HG02970 (cell line): Measurements from ENCODE around the gene DBP.

Experiments used
- ATAC-seq: cut with Tn5 transposase; IDR thresholded peaks from one replicate; pipeline ENCODE4 v1.9.1; 2021; ENCODE audit warnings: mild to moderate bottlenecking, moderate library complexity, moderate number of reproducible peaks; ENCODE audit not compliant: unreplicated experiment, low FRiP score

Gene DBP

DNA sequence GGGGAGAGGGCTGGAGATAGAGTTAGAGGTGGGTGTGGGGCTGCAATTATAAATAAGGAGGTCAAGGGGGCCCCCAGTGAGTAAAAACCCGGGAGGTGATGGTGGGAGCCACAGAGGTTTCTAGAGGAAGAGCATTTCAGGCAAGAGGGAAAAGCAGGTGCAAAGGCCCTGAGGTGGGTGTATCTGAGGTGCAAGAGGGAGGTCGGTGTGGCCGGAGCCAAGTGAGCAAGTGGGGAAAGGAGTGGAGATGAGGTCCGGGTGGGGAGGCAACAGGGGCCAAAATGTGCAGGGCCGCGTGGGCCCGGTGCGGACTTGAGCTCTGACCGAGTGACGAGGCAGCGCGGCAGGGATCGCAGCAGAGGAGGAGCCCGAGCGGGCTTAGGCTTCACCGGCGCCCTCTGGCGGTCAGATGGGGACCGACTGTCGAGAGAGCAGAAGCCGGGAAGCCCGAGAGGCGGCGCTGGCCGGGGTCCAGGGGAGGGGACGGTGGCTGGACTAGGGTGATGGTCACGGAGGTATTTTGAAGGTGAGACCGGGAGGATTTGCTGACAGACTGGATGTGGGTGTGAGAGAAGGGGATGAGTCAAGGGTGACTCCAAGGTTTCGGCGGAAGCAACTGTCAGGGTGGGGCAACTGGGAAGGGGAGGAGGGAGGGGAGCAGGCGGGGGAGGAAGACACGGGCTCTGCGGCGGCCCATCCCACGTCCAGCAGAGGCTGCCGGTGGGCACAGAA is 48.3 kb downstream of the DBP start:
- no peak for ATAC-seq

DNA sequence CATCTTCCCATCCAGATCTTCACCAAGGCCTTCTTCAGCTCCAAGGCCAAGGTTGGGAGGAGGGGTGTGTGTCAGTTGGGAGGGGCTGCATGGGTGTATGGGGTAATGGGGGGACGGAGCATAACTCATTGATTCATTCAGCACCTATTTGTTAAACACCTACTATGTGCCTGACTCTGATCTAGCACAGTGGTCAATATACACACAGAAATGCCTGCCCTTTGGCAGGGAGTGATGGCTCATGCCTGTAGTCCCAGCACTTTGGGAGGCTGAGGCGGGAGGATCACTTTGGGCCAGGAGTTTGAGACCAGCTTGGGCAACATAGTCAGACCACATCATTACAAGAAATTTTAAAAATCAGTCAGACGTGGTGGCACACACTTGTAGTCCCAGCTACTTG is 49.8 kb downstream of the DBP start:
- ATAC-seq, result no peak

DNA sequence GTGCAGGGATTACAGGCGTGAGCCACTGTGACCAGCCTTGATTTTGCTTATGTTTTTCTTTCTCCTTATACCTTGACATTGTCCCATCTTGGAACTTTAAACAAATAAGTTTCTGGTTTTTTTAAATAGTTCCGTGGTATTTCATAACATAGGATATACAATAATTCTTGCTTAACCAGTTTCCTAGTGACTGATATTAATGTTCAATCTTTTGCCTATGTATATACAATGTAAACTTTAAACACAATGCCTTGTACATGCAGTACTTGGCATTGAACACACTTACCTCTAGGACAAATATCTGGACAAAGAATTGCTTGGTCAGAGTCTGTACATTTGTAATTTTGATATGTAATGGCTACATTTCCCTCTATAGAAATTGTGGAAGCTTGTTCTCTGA is 55.0 kb downstream of the DBP start:
- no peak for ATAC-seq
